Ecto neural progenitor cell (in vitro differentiated cells): ENCODE data around the gene OAS1.

Experiments
- DNase-seq: peaks from one replicate; pipeline ENCODE4 v3.0.0-alpha.2; 2018; ENCODE audit warnings: low spot score

Gene OAS1

GRCh38 chr12:112906712-112907414 lies at the start of gene OAS1:
Gene OAS1, plus strand, starts transcription at chr12:112906962. Its CDS starts 78 bp downstream, at chr12:112907040.
- peak; percentile 39 for DNase-seq

GRCh38 chr12:112859291-112859690 lies 47.5 kb upstream of the OAS1 start:
- DNase-seq, result no peak

- no peak for DNase-seq
Observed at GRCh38 chr12:112860181-112860580, 46.6 kb upstream of the OAS1 start.

- DNase-seq, result no peak
Observed at GRCh38 chr12:112861284-112861683, 45.5 kb upstream of the OAS1 start.

GRCh38 chr12:112862636-112863290 lies 44.0 kb upstream of the OAS1 start:
- DNase-seq, result no peak

- no peak for DNase-seq
Observed at GRCh38 chr12:112868459-112869041, 38.2 kb upstream of the OAS1 start.

- no peak for DNase-seq
Observed at GRCh38 chr12:112869091-112869490, 37.7 kb upstream of the OAS1 start.

- DNase-seq, result no peak
Observed at GRCh38 chr12:112869778-112870177, 37.0 kb upstream of the OAS1 start.

- no peak for DNase-seq
Observed at GRCh38 chr12:112870267-112870980, 36.3 kb upstream of the OAS1 start.

GRCh38 chr12:112875608-112876007 lies 31.2 kb upstream of the OAS1 start:
- no peak for DNase-seq

GRCh38 chr12:112876506-112876905 lies 30.3 kb upstream of the OAS1 start:
- no peak for DNase-seq

GRCh38 chr12:112877006-112877405 lies 29.8 kb upstream of the OAS1 start:
- DNase-seq, result no peak

- DNase-seq, result no peak
Observed at GRCh38 chr12:112878488-112878887, 28.3 kb upstream of the OAS1 start.

GRCh38 chr12:112879191-112879705 lies 27.5 kb upstream of the OAS1 start:
- no peak for DNase-seq

- DNase-seq, result no peak
Observed at GRCh38 chr12:112881602-112882001, 25.2 kb upstream of the OAS1 start.

GRCh38 chr12:112885236-112885635 lies 21.5 kb upstream of the OAS1 start:
- no peak for DNase-seq

GRCh38 chr12:112887550-112887949 lies 19.2 kb upstream of the OAS1 start:
- no peak for DNase-seq

- DNase-seq, result no peak
Observed at GRCh38 chr12:112891093-112892024, 15.4 kb upstream of the OAS1 start.

GRCh38 chr12:112892856-112893255 lies 13.9 kb upstream of the OAS1 start:
- DNase-seq, result no peak

GRCh38 chr12:112894128-112894527 lies 12.6 kb upstream of the OAS1 start:
- DNase-seq, result no peak

GRCh38 chr12:112898380-112898779 lies 8.4 kb upstream of the OAS1 start:
- peak; percentile 33 for DNase-seq
